NB4 (cell line): ENCODE data around the gene RPL32.

ENCODE experiments used
- CTCF ChIP-seq: IDR thresholded peaks from one replicate; pipeline ENCODE4 v1.5.1; 2012; ENCODE audit warnings: low read depth, low read length
- MAX ChIP-seq: IDR thresholded peaks from 2 replicates; pipeline ENCODE4 v1.6.1; 2011; ENCODE audit warnings: low read depth, low read length
- POLR2A ChIP-seq: IDR thresholded peaks from 2 replicates; pipeline ENCODE4 v1.6.1; 2011; ENCODE audit warnings: mild to moderate bottlenecking; ENCODE audit not compliant: insufficient read length; ENCODE audit errors: extremely low read depth

- TF ChIP-seq CTCF (no peak), POLR2A (no peak), MAX (no peak)
Measured at GRCh38 chr3:12799525-12800440, 41.6 kb downstream of the RPL32 start.
